HepG2 (cell line): ENCODE measurements around the gene DEFB127. TPM values are rescaled to one million over a fixed set of nuclear protein-coding genes. Genes with fewer than 3 reads are reported as not detected.

Experiments used
- AKNA ChIP-seq: sonication (generic); formaldehyde crosslinking; IDR thresholded peaks from 2 replicates; pipeline ENCODE4 v1.4.0; 2020; ENCODE audit warnings: missing genetic modification reagents, borderline replicate concordance
- ARNTL ChIP-seq: sonication (generic); formaldehyde crosslinking; IDR thresholded peaks from 2 replicates; pipeline ENCODE4 v1.4.0; 2020; ENCODE audit warnings: mild to moderate bottlenecking, missing genetic modification reagents
- CBFB ChIP-seq: sonication (generic); formaldehyde crosslinking; IDR thresholded peaks from 2 replicates; pipeline ENCODE4 v1.4.0; 2020; ENCODE audit warnings: missing genetic modification reagents
- CEBPB ChIP-seq: IDR thresholded peaks from 2 replicates; pipeline ENCODE4 v1.6.1; 2011; ENCODE audit warnings: low read depth, low read length, improper control_type of control experiment, borderline replicate concordance
- FOXJ3 ChIP-seq: sonication (generic); formaldehyde crosslinking; IDR thresholded peaks from 2 replicates; pipeline ENCODE4 v1.4.0; 2020; ENCODE audit warnings: missing genetic modification reagents, mild to moderate bottlenecking, borderline replicate concordance
- HDAC2 ChIP-seq: sonication (generic); formaldehyde crosslinking; IDR thresholded peaks from 2 replicates; pipeline ENCODE4 v1.4.0; 2020; ENCODE audit warnings: missing genetic modification reagents
- MIER2 ChIP-seq: IDR thresholded peaks from 2 replicates; pipeline ENCODE4 v1.6.1; 2016; ENCODE audit warnings: missing biosample characterization, missing genetic modification reagents
- MIXL1 ChIP-seq: IDR thresholded peaks from 2 replicates; pipeline ENCODE4 v1.6.1; 2016
- MLLT10 ChIP-seq: sonication (generic); formaldehyde crosslinking; IDR thresholded peaks from 2 replicates; pipeline ENCODE4 v1.4.0; 2020; ENCODE audit warnings: missing genetic modification reagents
- PAF1 ChIP-seq: IDR thresholded peaks from 2 replicates; pipeline ENCODE4 v1.6.1; 2016; ENCODE audit warnings: missing genetic modification reagents, missing compliant biosample characterization
- SMYD3 ChIP-seq: sonication (generic); formaldehyde crosslinking; IDR thresholded peaks from 2 replicates; pipeline ENCODE4 v1.8.1; 2023; ENCODE audit warnings: mild to moderate bottlenecking, missing genetic modification reagents
- ZBTB39 ChIP-seq: sonication (generic); formaldehyde crosslinking; IDR thresholded peaks from 2 replicates; pipeline ENCODE4 v1.5.0; 2020; ENCODE audit warnings: missing genetic modification reagents
- ZNF230 ChIP-seq: sonication (generic); formaldehyde crosslinking; IDR thresholded peaks from 2 replicates; pipeline ENCODE4 v1.4.0; 2020; ENCODE audit warnings: mild to moderate bottlenecking, missing genetic modification reagents
- ZNF253 ChIP-seq: sonication (generic); formaldehyde crosslinking; IDR thresholded peaks from 2 replicates; pipeline ENCODE4 v1.8.0; 2022; ENCODE audit warnings: mild to moderate bottlenecking, missing genetic modification reagents, borderline replicate concordance
- ZNF264 ChIP-seq: sonication (generic); formaldehyde crosslinking; IDR thresholded peaks from 2 replicates; pipeline ENCODE4 v1.4.0; 2020; ENCODE audit warnings: missing genetic modification reagents
- ZNF280D ChIP-seq: sonication (generic); formaldehyde crosslinking; IDR thresholded peaks from 2 replicates; pipeline ENCODE4 v1.5.1; 2020; ENCODE audit warnings: mild to moderate bottlenecking, missing genetic modification reagents
- ZNF414 ChIP-seq: sonication (generic); formaldehyde crosslinking; IDR thresholded peaks from 2 replicates; pipeline ENCODE4 v1.5.0; 2020; ENCODE audit warnings: missing genetic modification reagents
- ZNF614 ChIP-seq: IDR thresholded peaks from 2 replicates; pipeline ENCODE4 v1.6.1; 2018; ENCODE audit warnings: missing biosample characterization, missing genetic modification reagents, inconsistent platforms, borderline replicate concordance
- ZSCAN22 ChIP-seq: sonication (generic); formaldehyde crosslinking; IDR thresholded peaks from 2 replicates; pipeline ENCODE4 v1.4.0; 2020; ENCODE audit warnings: mild to moderate bottlenecking, missing genetic modification reagents
- polyA plus RNA-seq, 8 experiments: library from polyadenylated mRNA; depleted of rRNA in 3 of 8; stranded (reverse) in 7 of 8; unstranded in 1 of 8; fragments of >200 nt; fragmentation: Illumina TruSeq in 4 of 8; extraction: Trizol in 4 of 8; gene quantifications; 2 replicates each; pipeline versions ENCODE4 v1.2.1 to v1.2.3, GENCODE V29; 2011 to 2016; ENCODE audit warnings: low read depth in 4 of 8, missing spikeins in 1 of 8, mixed read lengths in 1 of 8; ENCODE audit not compliant: insufficient read depth in 1 of 8
- total RNA-seq, 5 experiments: library from RNA; depleted of rRNA; stranded (reverse); fragments of >200 nt; fragmentation: Illumina TruSeq; extraction: Trizol; gene quantifications; 2 replicates each; pipeline ENCODE4 v1.2.3, GENCODE V29; 2016; ENCODE audit warnings: low read depth in 1 of 5

The DEFB127 gene
- total and polyA plus RNA-seq, 2 of the 13 experiments (the other 11 are each of a cell fraction or from before 2014, with no cell fraction given), result not detected

GRCh38 chr20:137668-138490 is 19.4 kb upstream of the DEFB127 start (continued):
- TF ChIP-seq ZNF253 (CRISPR knock-in tag) (peak; percentile 53; the same call in 1 of the 2 replicates), ZNF414 (CRISPR knock-in tag) (peak; percentile 79; the same call in 1 of the 2 replicates), ARNTL (no peak), SMYD3 (CRISPR knock-in tag) (no peak), ZNF614 (CRISPR knock-in tag) (0 out of 2 replicates have a peak, but pooled peaks have one; percentile 39), ZNF230 (CRISPR knock-in tag) (0 out of 2 replicates have a peak, but pooled peaks have one; percentile 45), ZNF264 (CRISPR knock-in tag) (no peak), FOXJ3 (CRISPR knock-in tag) (peak; percentile 85), PAF1 (CRISPR knock-in tag) (no peak), ZSCAN22 (CRISPR knock-in tag) (no peak), ZNF280D (CRISPR knock-in tag) (peak; percentile 75; the same call in 1 of the 2 replicates), MLLT10 (no peak), CBFB (CRISPR knock-in tag) (0 out of 2 replicates have a peak, but pooled peaks have one; percentile 34), ZBTB39 (no peak), CEBPB (no peak), MIXL1 (CRISPR knock-in tag) (no peak), AKNA (no peak), HDAC2 (CRISPR knock-in tag) (0 out of 2 replicates have a peak, but pooled peaks have one; percentile 40), MIER2 (CRISPR knock-in tag) (no peak)
